Keratinocyte (primary cell): Measurements from ENCODE around the gene DPP7.

Source experiments
- EZH2 ChIP-seq: IDR thresholded peaks from one replicate; pipeline ENCODE4 v1.6.1; 2012; ENCODE audit warnings: inconsistent platforms, mild to moderate bottlenecking, low read length, moderate library complexity
- TF ChIP-seq, protein P1 (sequence below), 3 experiments: IDR thresholded peaks in 1 of 3; conservative IDR thresholded peaks in 1 of 3; optimal IDR thresholded peaks in 1 of 3; 2 replicates in 2 of 3; 3 replicates in 1 of 3; pipeline versions ENCODE3 to v1.5.1; 2011; ENCODE audit warnings: low read length in 3 of 3, mild to moderate bottlenecking in 3 of 3, moderate library complexity in 2 of 3, control low read depth in 1 of 3, inconsistent platforms in 1 of 3; ENCODE audit not compliant: insufficient read depth in 2 of 3; ENCODE audit errors: extremely low read depth in 1 of 3

- TF ChIP-seq, protein P1, sequence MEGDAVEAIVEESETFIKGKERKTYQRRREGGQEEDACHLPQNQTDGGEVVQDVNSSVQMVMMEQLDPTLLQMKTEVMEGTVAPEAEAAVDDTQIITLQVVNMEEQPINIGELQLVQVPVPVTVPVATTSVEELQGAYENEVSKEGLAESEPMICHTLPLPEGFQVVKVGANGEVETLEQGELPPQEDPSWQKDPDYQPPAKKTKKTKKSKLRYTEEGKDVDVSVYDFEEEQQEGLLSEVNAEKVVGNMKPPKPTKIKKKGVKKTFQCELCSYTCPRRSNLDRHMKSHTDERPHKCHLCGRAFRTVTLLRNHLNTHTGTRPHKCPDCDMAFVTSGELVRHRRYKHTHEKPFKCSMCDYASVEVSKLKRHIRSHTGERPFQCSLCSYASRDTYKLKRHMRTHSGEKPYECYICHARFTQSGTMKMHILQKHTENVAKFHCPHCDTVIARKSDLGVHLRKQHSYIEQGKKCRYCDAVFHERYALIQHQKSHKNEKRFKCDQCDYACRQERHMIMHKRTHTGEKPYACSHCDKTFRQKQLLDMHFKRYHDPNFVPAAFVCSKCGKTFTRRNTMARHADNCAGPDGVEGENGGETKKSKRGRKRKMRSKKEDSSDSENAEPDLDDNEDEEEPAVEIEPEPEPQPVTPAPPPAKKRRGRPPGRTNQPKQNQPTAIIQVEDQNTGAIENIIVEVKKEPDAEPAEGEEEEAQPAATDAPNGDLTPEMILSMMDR (optimal IDR thresholded peaks at IDR 0.05 in 1 of 3, IDR thresholded peaks at IDR 0.05 in 1 of 3, conservative IDR thresholded peaks at IDR 0.05 in 1 of 3; ENCODE audit: extremely low read depth in 1 of 3, insufficient read depth in 2 of 3, low read length in 3 of 3): no peak
- no peak for TF ChIP-seq EZH2
These were observed 42.2 kb upstream of the DPP7 start for GRCh38 chr9:137156567-137157375.
